HCT116 (cell line): Measurements from ENCODE around the gene RIPK4. TPM values are rescaled to one million over a fixed set of nuclear protein-coding genes. Genes with fewer than 3 reads are reported as not detected.
A peak's percentile ranks its signal among the peaks of the same experiment; 100 is the strongest.

Source experiments
- ATAC-seq: fragments of 200-7000 bp; cut with Tn5 transposase; 2 replicates; pipeline ENCODE4 v1.9.1; 2020; ENCODE audit warnings: mild to moderate bottlenecking, moderate library complexity
- BruUV-seq: library from RNA; stranded (reverse); fragments of 400-500 nt; replicated peaks from 2 replicates; lab custom pipeline; 2021; lab: Mats Ljungman, UMichigan
- CTCF ChIA-PET: fragments of 300-600 bp; sonication (Branson Sonifier 250); formaldehyde crosslinking; loops from one replicate; lab custom pipeline; 2021; ENCODE audit warnings: antibody characterized with exemption; lab: Charles Lee
- POLR2A ChIA-PET: fragments of 300-600, 350-600 bp; sonication (Branson Sonifier 250); formaldehyde crosslinking; loops from one replicate; lab custom pipeline; 2021; ENCODE audit warnings: antibody characterized with exemption; lab: Charles Lee
- RAD21 ChIA-PET, 2 experiments: fragments of 300-600 bp; sonication (Branson Sonifier 250); formaldehyde crosslinking; loops; one replicate each; lab custom pipeline; 2023; ENCODE audit warnings: low total read pairs in 2 of 2; ENCODE audit not compliant: uncharacterized antibody in 2 of 2, unreplicated experiment in 2 of 2, low non-redundant PET in 1 of 2; lab: Charles Lee
- DNase-seq: peaks from one replicate; pipeline ENCODE4 v3.0.0-alpha.2; 2010; ENCODE audit warnings: low read depth, low spot score
- H2AFZ ChIP-seq: fragments of 200-600 bp; shearing (Covaris generic), sonication (generic); 2 replicates; pipeline ENCODE4 v1.6.1; 2017; ENCODE audit warnings: low read depth, mixed run types, mixed read lengths, antibody characterized with exemption, low read length; ENCODE audit not compliant: poor library complexity, severe bottlenecking
- H3K27ac ChIP-seq: 2 replicates; pipeline ENCODE4 v1.5.1; 2012; ENCODE audit warnings: low read depth, low read length
- H3K27me3 ChIP-seq: fragments of 200-600 bp; sonication (generic); 2 replicates; pipeline ENCODE4 v1.6.1; 2016; ENCODE audit warnings: mixed run types, low read length, mixed read lengths; ENCODE audit not compliant: insufficient read depth
- H3K36me3 ChIP-seq, 2 experiments: fragments of 200-500 bp in 1 of 2; fragments of 200-600 bp in 1 of 2; sonication (Bioruptor generic) in 1 of 2; sonication (generic) in 1 of 2; 2 replicates each; pipeline versions ENCODE4 v1.5.1 to v1.6.1; 2014 to 2016; ENCODE audit warnings: low read length in 2 of 2, inconsistent platforms in 1 of 2, mixed read lengths in 1 of 2, mixed run types in 1 of 2; ENCODE audit not compliant: insufficient read depth in 2 of 2, control insufficient read depth in 1 of 2
- H3K4me1 ChIP-seq, 2 experiments: fragments of 200-600 bp in 1 of 2; sonication (generic) in 1 of 2; 2 replicates each; pipeline versions ENCODE4 v1.5.1 to v1.6.1; 2012 to 2017; ENCODE audit warnings: low read length in 2 of 2, inconsistent platforms in 1 of 2, mild to moderate bottlenecking in 1 of 2, mixed read lengths in 1 of 2, mixed run types in 1 of 2, moderate library complexity in 1 of 2; ENCODE audit not compliant: insufficient read depth in 2 of 2, control insufficient read depth in 1 of 2
- H3K4me2 ChIP-seq: fragments of 200-600 bp; sonication (generic); 2 replicates; pipeline ENCODE4 v1.6.1; 2017; ENCODE audit warnings: mixed run types, low read length, mixed read lengths
- H3K4me3 ChIP-seq, 2 experiments: fragments of 200-600 bp in 1 of 2; sonication (generic) in 1 of 2; replicated peaks in 1 of 2; 2 replicates each; pipeline ENCODE4 v1.5.1; 2011 to 2016; ENCODE audit warnings: low read length in 2 of 2, control low read depth in 1 of 2, low read depth in 1 of 2, mild to moderate bottlenecking in 1 of 2, mixed read lengths in 1 of 2, mixed run types in 1 of 2
- H3K79me2 ChIP-seq: fragments of 200-600 bp; sonication (generic); 2 replicates; pipeline ENCODE4 v1.6.1; 2017; ENCODE audit warnings: mild to moderate bottlenecking, mixed run types, low read length, moderate library complexity, mixed read lengths; ENCODE audit not compliant: insufficient read depth
- H3K9ac ChIP-seq: fragments of 200-600 bp; sonication (generic); 2 replicates; pipeline ENCODE4 v1.6.1; 2016; ENCODE audit warnings: low read length, mixed read lengths
- H3K9me2 ChIP-seq: fragments of 200-600 bp; sonication (generic), shearing (Covaris generic); 2 replicates; pipeline ENCODE4 v1.6.1; 2017; ENCODE audit warnings: mixed run types, mild to moderate bottlenecking, moderate library complexity; ENCODE audit not compliant: insufficient read depth
- H3K9me3 ChIP-seq, 2 experiments: fragments of 200-500 bp in 1 of 2; fragments of 200-600 bp in 1 of 2; sonication (Bioruptor generic) in 1 of 2; sonication (generic) in 1 of 2; 2 replicates each; pipeline ENCODE4 v1.6.1; 2014 to 2017; ENCODE audit warnings: low read length in 2 of 2, mixed read lengths in 2 of 2, inconsistent platforms in 1 of 2, low read depth in 1 of 2, mild to moderate bottlenecking in 1 of 2, mixed run types in 1 of 2, moderate library complexity in 1 of 2; ENCODE audit not compliant: control insufficient read depth in 1 of 2, insufficient read depth in 1 of 2
- H4K20me1 ChIP-seq: fragments of 200-600 bp; sonication (generic), shearing (Covaris generic); 2 replicates; pipeline ENCODE4 v1.6.1; 2017; ENCODE audit warnings: mixed run types, mild to moderate bottlenecking, moderate library complexity; ENCODE audit not compliant: insufficient read depth
- EGR1 ChIP-seq: IDR thresholded peaks from 2 replicates; pipeline ENCODE4 v1.6.1; 2012; ENCODE audit warnings: low read depth
- JUND ChIP-seq: IDR thresholded peaks from 2 replicates; pipeline ENCODE4 v1.6.1; 2012
- RAD21 ChIP-seq: IDR thresholded peaks from 2 replicates; pipeline ENCODE4 v1.6.1; 2012; ENCODE audit warnings: low read depth, mild to moderate bottlenecking
- ZFX ChIP-seq: fragments of 450-650 bp; IDR thresholded peaks from 2 replicates; pipeline ENCODE4 v1.6.1; 2017
- ZNF274 ChIP-seq: fragments of 200-500 bp; sonication (Bioruptor generic); IDR thresholded peaks from 2 replicates; pipeline ENCODE4 v1.6.1; 2014; ENCODE audit warnings: mild to moderate bottlenecking, low read depth, low read length, inconsistent platforms
- intact Hi-C: fragments of 100-400 bp; cut with micrococcal nuclease; formaldehyde crosslinking; loops from 2 replicates; pipeline ENCODE4 v1.10.0; 2022
- total RNA-seq: library from RNA; stranded (reverse); gene quantifications from one replicate; pipeline ENCODE4 v1.2.1, GENCODE V29; 2021; ENCODE audit not compliant: unreplicated experiment
- TF ChIP-seq, protein P1 (sequence below), 3 experiments: fragments of 200-600 bp in 1 of 3; sonication (generic) in 1 of 3; IDR thresholded peaks in 2 of 3; conservative IDR thresholded peaks in 1 of 3; 2 replicates each; pipeline ENCODE4 v1.5.1; 2012 to 2017; ENCODE audit warnings: low read depth in 2 of 3, low read length in 2 of 3, antibody characterized with exemption in 1 of 3, borderline replicate concordance in 1 of 3, control low read depth in 1 of 3, mild to moderate bottlenecking in 1 of 3, mixed read lengths in 1 of 3, mixed run types in 1 of 3, moderate library complexity in 1 of 3; ENCODE audit not compliant: insufficient read depth in 1 of 3

Gene RIPK4
- total RNA-seq, 1 experiment from 2014 or later = 9.9 TPM

DNA sequence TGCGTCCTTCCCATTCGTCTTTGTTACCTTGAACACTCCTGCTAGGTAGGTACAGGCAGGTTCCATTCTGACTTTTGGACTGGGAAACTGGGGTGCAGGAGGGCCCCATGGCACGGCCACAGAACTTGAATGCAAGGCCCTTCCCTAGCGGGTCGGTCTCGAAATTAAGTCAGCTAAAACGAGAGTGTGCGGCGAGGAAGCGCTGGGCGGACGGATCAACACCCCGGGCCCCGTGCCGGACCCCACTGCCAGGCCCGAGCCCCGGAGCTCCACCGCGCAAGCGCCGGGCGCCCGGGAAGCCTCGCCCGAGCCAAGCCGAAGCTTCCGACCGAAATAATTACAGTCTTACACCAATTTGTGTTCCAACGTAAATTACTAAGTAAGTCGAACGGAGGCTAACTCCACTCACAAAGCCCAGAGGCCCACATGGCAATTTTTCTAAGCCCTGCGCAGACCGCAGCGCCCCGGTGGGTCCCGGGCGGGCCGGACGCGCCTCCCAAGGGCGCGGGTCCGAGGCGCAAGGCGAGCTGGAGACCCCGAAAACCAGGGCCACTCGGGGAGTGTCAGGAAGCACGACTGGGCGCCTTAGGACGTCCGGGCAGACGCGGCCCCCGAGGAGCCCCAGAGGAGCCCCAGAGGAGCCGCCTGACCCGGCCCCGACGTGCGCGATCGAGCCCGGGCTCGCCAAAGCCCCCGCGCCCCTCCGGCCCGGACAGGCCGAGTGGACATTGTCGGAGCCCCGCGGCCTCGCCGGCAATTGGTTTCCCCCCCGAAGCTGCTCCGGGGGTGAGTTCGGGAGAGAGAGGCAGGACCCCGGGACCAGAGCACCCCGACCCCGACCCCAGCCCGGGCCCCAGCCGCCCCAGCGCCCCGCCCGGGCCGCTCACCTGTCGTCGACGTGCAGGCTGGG, 624 bp downstream of the RIPK4 start:
- H3K27ac ChIP-seq = peak overlapping the region; percentile 60; the same call in 1 of the 2 replicates
- H3K9ac ChIP-seq = peak overlapping the region; percentile 83
- H4K20me1 ChIP-seq = peaks cover 5% of the 10 kb centered on the region; the same call in 1 of the 2 replicates

More for the DNA sequence above, 624 bp downstream of the RIPK4 start:
- Histone ChIP-seq H3K9me3 (no peaks in the 10 kb centered on the region), H3K27me3 (peaks cover 21% of the 10 kb centered on the region), H3K79me2 (peaks cover 53% of the 10 kb centered on the region), H3K9me2 (no peaks in the 10 kb centered on the region), H2AFZ (no peak overlapping the region), H3K4me2 (peak overlapping the region; percentile 94), H3K4me3 (peak overlapping the region; percentile 74 to 81), H3K36me3 (no peaks in the 10 kb centered on the region; a peak in 1 of 4 replicates), H3K4me1 (peaks cover 33 to 51% of the 10 kb centered on the region in 2 experiments)
- BruUV-seq = no TSS peak
- ATAC-seq (peak; percentile 20), DNase-seq (no peak)
- intact Hi-C loops = loop anchor here (5.0 kb wide), 1 partner anchor 89 kb away; no protein-coding TSS in a partner anchor
- TF ChIP-seq ZFX = 0 out of 2 replicates have a peak, but pooled peaks have one; percentile 69
- no peak for TF ChIP-seq RAD21
- TF ChIP-seq JUND = no peak
- TF ChIP-seq, protein P1, sequence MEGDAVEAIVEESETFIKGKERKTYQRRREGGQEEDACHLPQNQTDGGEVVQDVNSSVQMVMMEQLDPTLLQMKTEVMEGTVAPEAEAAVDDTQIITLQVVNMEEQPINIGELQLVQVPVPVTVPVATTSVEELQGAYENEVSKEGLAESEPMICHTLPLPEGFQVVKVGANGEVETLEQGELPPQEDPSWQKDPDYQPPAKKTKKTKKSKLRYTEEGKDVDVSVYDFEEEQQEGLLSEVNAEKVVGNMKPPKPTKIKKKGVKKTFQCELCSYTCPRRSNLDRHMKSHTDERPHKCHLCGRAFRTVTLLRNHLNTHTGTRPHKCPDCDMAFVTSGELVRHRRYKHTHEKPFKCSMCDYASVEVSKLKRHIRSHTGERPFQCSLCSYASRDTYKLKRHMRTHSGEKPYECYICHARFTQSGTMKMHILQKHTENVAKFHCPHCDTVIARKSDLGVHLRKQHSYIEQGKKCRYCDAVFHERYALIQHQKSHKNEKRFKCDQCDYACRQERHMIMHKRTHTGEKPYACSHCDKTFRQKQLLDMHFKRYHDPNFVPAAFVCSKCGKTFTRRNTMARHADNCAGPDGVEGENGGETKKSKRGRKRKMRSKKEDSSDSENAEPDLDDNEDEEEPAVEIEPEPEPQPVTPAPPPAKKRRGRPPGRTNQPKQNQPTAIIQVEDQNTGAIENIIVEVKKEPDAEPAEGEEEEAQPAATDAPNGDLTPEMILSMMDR (IDR thresholded peaks at IDR 0.05 in 2 of 3, conservative IDR thresholded peaks at IDR 0.05 in 1 of 3; ENCODE audit: borderline replicate concordance in 1 of 3, insufficient read depth in 1 of 3, low read depth in 2 of 3, low read length in 2 of 3) = no peak
- no peak for TF ChIP-seq EGR1
- TF ChIP-seq ZNF274 = no peak
- ChIA-PET POLR2A (interaction anchor here (1.0 kb wide), 1 partner anchor 12 kb away, joined by 4 read pairs; no protein-coding TSS in a partner anchor), CTCF (interaction anchor here (2.6 to 3.9 kb wide), 2 partner anchors 12 to 154 kb away, joined by 16 to 28 read pairs; no protein-coding TSS in a partner anchor), RAD21 (interaction anchor here in 1 of 2 experiments (1.0 to 1.3 kb wide), 2 partner anchors 12 to 103 kb away, joined by 3 read pairs; no protein-coding TSS in a partner anchor)
